GM12864 (cell line): Measurements from ENCODE around the gene DCHS1.

Source experiments
- DNase-seq: peaks from one replicate; pipeline ENCODE4 v3.0.0-alpha.2; 2011; ENCODE audit warnings: low read depth
- H3K4me3 ChIP-seq: 2 replicates; pipeline ENCODE4 v1.5.1; 2011; ENCODE audit warnings: mild to moderate bottlenecking, low read depth, low read length, control low read depth
- CTCF ChIP-seq: IDR thresholded peaks from 2 replicates; pipeline ENCODE4 v1.5.1; 2011; ENCODE audit warnings: low read depth, mild to moderate bottlenecking, moderate library complexity, low read length, control low read depth, inconsistent platforms; ENCODE audit errors: missing control alignments

DCHS1 gene

GRCh38 chr11:6587360-6587953, 68.2 kb downstream of the DCHS1 start:
- TF ChIP-seq CTCF = no peak
- H3K4me3 ChIP-seq = no peak overlapping the region
- no peak for DNase-seq

- no peak for TF ChIP-seq CTCF
- H3K4me3 ChIP-seq = no peak overlapping the region
- no peak for DNase-seq
These were observed 68.9 kb downstream of the DCHS1 start for GRCh38 chr11:6586434-6587359.

- DNase-seq = no peak
- TF ChIP-seq CTCF = no peak
- no peak overlapping the region for H3K4me3 ChIP-seq
These were observed 71.1 kb downstream of the DCHS1 start for GRCh38 chr11:6584528-6584927.

- no peak overlapping the region for H3K4me3 ChIP-seq
- DNase-seq = no peak
- no peak for TF ChIP-seq CTCF
These were observed 72.0 kb downstream of the DCHS1 start for GRCh38 chr11:6583584-6583983.

- TF ChIP-seq CTCF = no peak
These were observed 75.9 kb downstream of the DCHS1 start for GRCh38 chr11:6579681-6580080.

GRCh38 chr11:6578134-6578533, 77.5 kb downstream of the DCHS1 start:
- no peak for DNase-seq
- no peak overlapping the region for H3K4me3 ChIP-seq
- TF ChIP-seq CTCF = no peak

More at GRCh38 chr11:6579681-6580080, 75.9 kb downstream of the DCHS1 start:
- DNase-seq = no peak
- no peak overlapping the region for H3K4me3 ChIP-seq
